ENCODE data around the gene GNAL. TPM values are rescaled to one million over a fixed set of nuclear protein-coding genes. Genes with fewer than 3 reads are reported as not detected.
"Not testable (repeated sequence)": the region's sequence is repeated elsewhere in the genome, so short reads cannot be mapped to it uniquely, and the experiment has no call there.

Gene GNAL
- total and polyA plus RNA-seq, 3 donors from 2014 or later, result 11.6 to 12.8 (median 12.1) TPM

- Histone ChIP-seq H3K9me3 (no peaks in the 10 kb centered on the region), H3K27me3 (no peaks in the 10 kb centered on the region), H3K36me3 (ENCODE audit: low read depth, missing control alignments) (no peaks in the 10 kb centered on the region), H3K4me3 (no peak overlapping the region), H3K27ac (no peak overlapping the region), H3K4me1 (no peaks in the 10 kb centered on the region)
- intact Hi-C loops (cut with DNase I; ENCODE audit: low total_unique reads), result no loop called here
- WGBS, 2 donors, result 80 to 83% methylated on average over 8 of the region's 8 CpGs
- DNase-seq, result no peak
- TF ChIP-seq POLR2A (IDR thresholded peaks at IDR 0.05) (no peak), CTCF (IDR thresholded peaks at IDR 0.05) (no peak)
Measured at GRCh38 chr18:11887328-11888128, 198.5 kb downstream of the GNAL start.

GRCh38 chr18:11888726-11889125 lies 199.7 kb downstream of the GNAL start:
- 93 to 98% methylated on average over 2 of the region's 2 CpGs for WGBS, 2 donors
- Histone ChIP-seq H3K27me3 (no peaks in the 10 kb centered on the region), H3K36me3 (ENCODE audit: low read depth, missing control alignments) (no peaks in the 10 kb centered on the region), H3K4me1 (no peaks in the 10 kb centered on the region), H3K9me3 (no peaks in the 10 kb centered on the region), H3K27ac (no peak overlapping the region), H3K4me3 (no peak overlapping the region)
- TF ChIP-seq POLR2A (IDR thresholded peaks at IDR 0.05) (no peak), CTCF (IDR thresholded peaks at IDR 0.05) (no peak)
- no peak for DNase-seq
- intact Hi-C loops (cut with DNase I; ENCODE audit: low total_unique reads), result no loop called here

GRCh38 chr18:11889284-11889683 lies 200.2 kb downstream of the GNAL start:
- Histone ChIP-seq H3K27me3 (no peaks in the 10 kb centered on the region), H3K27ac (no peak overlapping the region), H3K9me3 (no peaks in the 10 kb centered on the region), H3K4me3 (no peak overlapping the region), H3K4me1 (no peaks in the 10 kb centered on the region), H3K36me3 (ENCODE audit: low read depth, missing control alignments) (no peaks in the 10 kb centered on the region)
- intact Hi-C loops (cut with DNase I; ENCODE audit: low total_unique reads), result no loop called here
- 94 to 97% methylated on average over 5 of the region's 5 CpGs for WGBS, 2 donors
- no peak for DNase-seq
- no peak for TF ChIP-seq CTCF (IDR thresholded peaks at IDR 0.05)

- peak overlapping the region; percentile 35 to 36 for H3K27ac ChIP-seq
- peak; percentile 50 for DNase-seq
- no peak overlapping the region for H3K4me3 ChIP-seq
- 71 to 75% methylated on average over 8 to 9 of the region's 9 CpGs for WGBS, 2 donors
- no peaks in the 10 kb centered on the region for H3K4me1 ChIP-seq
- intact Hi-C loops (cut with DNase I; ENCODE audit: low total_unique reads), result no loop called here
- no peak for TF ChIP-seq CTCF (IDR thresholded peaks at IDR 0.05)
- no peak for TF ChIP-seq POLR2A (IDR thresholded peaks at IDR 0.05)
- no peaks in the 10 kb centered on the region for H3K27me3 ChIP-seq
- no peaks in the 10 kb centered on the region for H3K36me3 ChIP-seq (ENCODE audit: low read depth, missing control alignments)
- no peaks in the 10 kb centered on the region for H3K9me3 ChIP-seq
Measured at GRCh38 chr18:11891737-11892136, 202.7 kb downstream of the GNAL start.

GRCh38 chr18:11892438-11892837 lies 203.4 kb downstream of the GNAL start:
- H3K36me3 ChIP-seq (ENCODE audit: low read depth, missing control alignments); H3K4me1 ChIP-seq; H3K9me3 ChIP-seq; intact Hi-C loops (cut with DNase I; ENCODE audit: low total_unique reads); H3K4me3 ChIP-seq; H3K27me3 ChIP-seq; DNase-seq: not testable (repeated sequence)
- 83 to 91% methylated on average over 7 of the region's 7 CpGs for WGBS, 2 donors
- peak overlapping the region in 1 of 2 donors; percentile 36 for H3K27ac ChIP-seq

All from testis (tissue), 3 donors.